HepG2 (cell line): ENCODE data around the gene APOL2. TPM values are rescaled to one million over a fixed set of nuclear protein-coding genes. Genes with fewer than 3 reads are reported as not detected.
A peak's percentile ranks its signal among the peaks of the same experiment; 100 is the strongest.

Experiments
- CENPBD1 ChIP-seq: sonication (generic); formaldehyde crosslinking; IDR thresholded peaks from 2 replicates; pipeline ENCODE4 v1.8.0; 2022; ENCODE audit warnings: missing genetic modification reagents, low read depth, mild to moderate bottlenecking, borderline replicate concordance
- CHD4 ChIP-seq: fragments of 200-600 bp; sonication (generic); IDR thresholded peaks from 2 replicates; pipeline ENCODE4 v1.7.0; 2017; ENCODE audit warnings: mild to moderate bottlenecking, low read length, borderline replicate concordance
- DNMT1 ChIP-seq: sonication (generic); formaldehyde crosslinking; IDR thresholded peaks from 2 replicates; pipeline ENCODE4 v1.5.1; 2020; ENCODE audit warnings: mild to moderate bottlenecking, missing genetic modification reagents
- FOXJ3 ChIP-seq: sonication (generic); formaldehyde crosslinking; IDR thresholded peaks from 2 replicates; pipeline ENCODE4 v1.4.0; 2020; ENCODE audit warnings: missing genetic modification reagents, mild to moderate bottlenecking, borderline replicate concordance
- GATAD1 ChIP-seq: IDR thresholded peaks from 2 replicates; pipeline ENCODE4 v1.6.1; 2016; ENCODE audit warnings: missing genetic modification reagents, missing compliant biosample characterization
- HMG20B ChIP-seq: conservative IDR thresholded peaks from 2 replicates; pipeline ENCODE4 v1.6.1; 2016; ENCODE audit warnings: missing genetic modification reagents, missing compliant biosample characterization
- HOXA3 ChIP-seq: sonication (generic); formaldehyde crosslinking; IDR thresholded peaks from 2 replicates; pipeline ENCODE4 v1.5.0; 2020; ENCODE audit warnings: missing genetic modification reagents
- KDM6A ChIP-seq: IDR thresholded peaks from 2 replicates; pipeline ENCODE4 v1.6.1; 2016; ENCODE audit warnings: low read depth
- MNT ChIP-seq: fragments of 450-650 bp; IDR thresholded peaks from 2 replicates; pipeline ENCODE4 v1.6.1; 2016
- PHB2 ChIP-seq: fragments of 450-650 bp; IDR thresholded peaks from 2 replicates; pipeline ENCODE4 v1.6.1; 2018; ENCODE audit not compliant: partially characterized antibody
- PHF21A ChIP-seq: sonication (generic); formaldehyde crosslinking; IDR thresholded peaks from 2 replicates; pipeline ENCODE4 v1.5.0; 2020; ENCODE audit warnings: mild to moderate bottlenecking, missing genetic modification reagents
- PRMT3 ChIP-seq: sonication (generic); formaldehyde crosslinking; IDR thresholded peaks from 2 replicates; pipeline ENCODE4 v1.8.1; 2022; ENCODE audit warnings: low read depth, mild to moderate bottlenecking, moderate library complexity, missing genetic modification reagents, borderline replicate concordance
- SIX4 ChIP-seq: sonication (generic); formaldehyde crosslinking; IDR thresholded peaks from 2 replicates; pipeline ENCODE4 v1.4.0; 2020; ENCODE audit warnings: missing genetic modification reagents
- SMAD3 ChIP-seq: sonication (generic); formaldehyde crosslinking; IDR thresholded peaks from 2 replicates; pipeline ENCODE4 v1.4.0; 2020; ENCODE audit warnings: missing genetic modification reagents
- SMC3 ChIP-seq: IDR thresholded peaks from 2 replicates; pipeline ENCODE4 v1.6.1; 2011; ENCODE audit warnings: low read length, improper control_type of control experiment
- SNRNP70 ChIP-seq: fragments of 200-400 bp; formaldehyde crosslinking; IDR thresholded peaks from 2 replicates; pipeline ENCODE4 v1.6.1; 2017; ENCODE audit warnings: mild to moderate bottlenecking, low read depth, low read length, moderate library complexity
- SRF ChIP-seq: IDR thresholded peaks from 2 replicates; pipeline ENCODE4 v1.6.1; 2011; ENCODE audit warnings: mild to moderate bottlenecking, low read depth, low read length, moderate library complexity
- TBX2 ChIP-seq: sonication (generic); formaldehyde crosslinking; IDR thresholded peaks from 2 replicates; pipeline ENCODE4 v1.5.0; 2020; ENCODE audit warnings: missing genetic modification reagents, mild to moderate bottlenecking, borderline replicate concordance
- TCF7L2 ChIP-seq: IDR thresholded peaks from 2 replicates; pipeline ENCODE4 v1.6.1; 2011; ENCODE audit warnings: mild to moderate bottlenecking, low read depth, low read length, moderate library complexity
- ZC3H4 ChIP-seq: sonication (generic); formaldehyde crosslinking; IDR thresholded peaks from 2 replicates; pipeline ENCODE4 v1.4.0; 2020; ENCODE audit warnings: missing genetic modification reagents, borderline replicate concordance
- ZFX ChIP-seq: sonication (generic); formaldehyde crosslinking; IDR thresholded peaks from 2 replicates; pipeline ENCODE4 v1.4.0; 2020; ENCODE audit warnings: mild to moderate bottlenecking, low read depth, missing genetic modification reagents, moderate library complexity
- ZNF749 ChIP-seq: sonication (generic); formaldehyde crosslinking; IDR thresholded peaks from 2 replicates; pipeline ENCODE4 v1.8.0; 2022; ENCODE audit warnings: mild to moderate bottlenecking, missing genetic modification reagents, moderate library complexity, borderline replicate concordance
- ZSCAN25 ChIP-seq: sonication (generic); formaldehyde crosslinking; IDR thresholded peaks from 2 replicates; pipeline ENCODE4 v1.8.0; 2022; ENCODE audit warnings: mild to moderate bottlenecking, missing genetic modification reagents
- polyA plus RNA-seq, 8 experiments: library from polyadenylated mRNA; depleted of rRNA in 3 of 8; stranded (reverse) in 7 of 8; unstranded in 1 of 8; fragments of >200 nt; fragmentation: Illumina TruSeq in 4 of 8; extraction: Trizol in 4 of 8; gene quantifications; 2 replicates each; pipeline versions ENCODE4 v1.2.1 to v1.2.3, GENCODE V29; 2011 to 2016; ENCODE audit warnings: low read depth in 4 of 8, missing spikeins in 1 of 8, mixed read lengths in 1 of 8; ENCODE audit not compliant: insufficient read depth in 1 of 8
- total RNA-seq, 5 experiments: library from RNA; depleted of rRNA; stranded (reverse); fragments of >200 nt; fragmentation: Illumina TruSeq; extraction: Trizol; gene quantifications; 2 replicates each; pipeline ENCODE4 v1.2.3, GENCODE V29; 2016; ENCODE audit warnings: low read depth in 1 of 5
- TF ChIP-seq, protein P1 (sequence below): IDR thresholded peaks from 2 replicates; pipeline ENCODE4 v1.6.1; 2012; ENCODE audit warnings: inconsistent platforms
- TF ChIP-seq, protein P2 (sequence below): sonication (generic); formaldehyde crosslinking; IDR thresholded peaks from 2 replicates; pipeline ENCODE4 v1.4.0; 2020; ENCODE audit warnings: missing genetic modification reagents, borderline replicate concordance
- TF ChIP-seq, protein P3 (sequence below): sonication (generic); formaldehyde crosslinking; IDR thresholded peaks from 2 replicates; pipeline ENCODE4 v1.5.1; 2020; ENCODE audit warnings: missing genetic modification reagents, mild to moderate bottlenecking, borderline replicate concordance

APOL2 gene
- total and polyA plus RNA-seq, 2 of the 13 experiments (the other 11 are each of a cell fraction or from before 2014, with no cell fraction given), result 28.7 to 51.2 TPM

- TF ChIP-seq, protein P1, sequence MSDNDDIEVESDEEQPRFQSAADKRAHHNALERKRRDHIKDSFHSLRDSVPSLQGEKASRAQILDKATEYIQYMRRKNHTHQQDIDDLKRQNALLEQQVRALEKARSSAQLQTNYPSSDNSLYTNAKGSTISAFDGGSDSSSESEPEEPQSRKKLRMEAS, result peak; percentile 15; the same call in 1 of the 2 replicates
- TF ChIP-seq HMG20B (CRISPR knock-in tag) (0 out of 2 replicates have a peak, but pooled peaks have one; percentile 36), PHB2 (no peak), PRMT3 (CRISPR knock-in tag) (no peak), DNMT1 (CRISPR knock-in tag) (no peak), CENPBD1 (no peak), PHF21A (CRISPR knock-in tag) (peak; percentile 56; the same call in 1 of the 2 replicates), KDM6A (peak; percentile 85), SIX4 (CRISPR knock-in tag) (0 out of 2 replicates have a peak, but pooled peaks have one; percentile 10), SMAD3 (CRISPR knock-in tag) (0 out of 2 replicates have a peak, but pooled peaks have one; percentile 25), TBX2 (CRISPR knock-in tag) (0 out of 2 replicates have a peak, but pooled peaks have one; percentile 43), TCF7L2 (no peak), SMC3 (peak; percentile 37; the same call in 1 of the 2 replicates), ZSCAN25 (CRISPR knock-in tag) (no peak), ZC3H4 (peak; percentile 66; the same call in 1 of the 2 replicates), ZNF749 (CRISPR knock-in tag) (no peak), GATAD1 (CRISPR knock-in tag) (peak; percentile 52), SNRNP70 (no peak), CHD4 (no peak), SRF (no peak), ZFX (CRISPR knock-in tag) (0 out of 2 replicates have a peak, but pooled peaks have one; percentile 7), FOXJ3 (CRISPR knock-in tag) (peak; percentile 97), MNT (no peak), HOXA3 (peak; percentile 60)
- TF ChIP-seq, protein P2, sequence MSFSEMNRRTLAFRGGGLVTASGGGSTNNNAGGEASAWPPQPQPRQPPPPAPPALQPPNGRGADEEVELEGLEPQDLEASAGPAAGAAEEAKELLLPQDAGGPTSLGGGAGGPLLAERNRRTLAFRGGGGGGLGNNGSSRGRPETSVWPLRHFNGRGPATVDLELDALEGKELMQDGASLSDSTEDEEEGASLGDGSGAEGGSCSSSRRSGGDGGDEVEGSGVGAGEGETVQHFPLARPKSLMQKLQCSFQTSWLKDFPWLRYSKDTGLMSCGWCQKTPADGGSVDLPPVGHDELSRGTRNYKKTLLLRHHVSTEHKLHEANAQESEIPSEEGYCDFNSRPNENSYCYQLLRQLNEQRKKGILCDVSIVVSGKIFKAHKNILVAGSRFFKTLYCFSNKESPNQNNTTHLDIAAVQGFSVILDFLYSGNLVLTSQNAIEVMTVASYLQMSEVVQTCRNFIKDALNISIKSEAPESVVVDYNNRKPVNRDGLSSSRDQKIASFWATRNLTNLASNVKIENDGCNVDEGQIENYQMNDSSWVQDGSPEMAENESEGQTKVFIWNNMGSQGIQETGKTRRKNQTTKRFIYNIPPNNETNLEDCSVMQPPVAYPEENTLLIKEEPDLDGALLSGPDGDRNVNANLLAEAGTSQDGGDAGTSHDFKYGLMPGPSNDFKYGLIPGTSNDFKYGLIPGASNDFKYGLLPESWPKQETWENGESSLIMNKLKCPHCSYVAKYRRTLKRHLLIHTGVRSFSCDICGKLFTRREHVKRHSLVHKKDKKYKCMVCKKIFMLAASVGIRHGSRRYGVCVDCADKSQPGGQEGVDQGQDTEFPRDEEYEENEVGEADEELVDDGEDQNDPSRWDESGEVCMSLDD (CRISPR knock-in tag), result no peak
- TF ChIP-seq, protein P3, sequence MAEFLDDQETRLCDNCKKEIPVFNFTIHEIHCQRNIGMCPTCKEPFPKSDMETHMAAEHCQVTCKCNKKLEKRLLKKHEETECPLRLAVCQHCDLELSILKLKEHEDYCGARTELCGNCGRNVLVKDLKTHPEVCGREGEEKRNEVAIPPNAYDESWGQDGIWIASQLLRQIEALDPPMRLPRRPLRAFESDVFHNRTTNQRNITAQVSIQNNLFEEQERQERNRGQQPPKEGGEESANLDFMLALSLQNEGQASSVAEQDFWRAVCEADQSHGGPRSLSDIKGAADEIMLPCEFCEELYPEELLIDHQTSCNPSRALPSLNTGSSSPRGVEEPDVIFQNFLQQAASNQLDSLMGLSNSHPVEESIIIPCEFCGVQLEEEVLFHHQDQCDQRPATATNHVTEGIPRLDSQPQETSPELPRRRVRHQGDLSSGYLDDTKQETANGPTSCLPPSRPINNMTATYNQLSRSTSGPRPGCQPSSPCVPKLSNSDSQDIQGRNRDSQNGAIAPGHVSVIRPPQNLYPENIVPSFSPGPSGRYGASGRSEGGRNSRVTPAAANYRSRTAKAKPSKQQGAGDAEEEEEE, result no peak
Measured at GRCh38 chr22:36279219-36279666, 39.9 kb upstream of the APOL2 start (continued).
